Osteoblast (primary cell): ENCODE measurements around the gene GRM5. TPM values are rescaled to one million over a fixed set of nuclear protein-coding genes. Genes with fewer than 3 reads are reported as not detected.
A peak's percentile ranks its signal among the peaks of the same experiment; 100 is the strongest.

Experiments
- DNase-seq: peaks from one replicate; pipeline ENCODE4 v3.0.0; 2011; ENCODE audit warnings: low spot score, mixed read lengths; ENCODE audit not compliant: insufficient read length; ENCODE audit errors: missing footprints
- H2AFZ ChIP-seq: 2 replicates; pipeline ENCODE4 v1.6.0; 2011; ENCODE audit warnings: mild to moderate bottlenecking, low read length
- H3K27ac ChIP-seq: 2 replicates; pipeline ENCODE4 v1.5.1; 2011; ENCODE audit warnings: mild to moderate bottlenecking, low read depth, low read length, moderate library complexity
- H3K27me3 ChIP-seq: 2 replicates; pipeline ENCODE4 v1.6.0; 2012; ENCODE audit warnings: mild to moderate bottlenecking, control low read depth, inconsistent platforms, low read length, moderate library complexity; ENCODE audit not compliant: insufficient read depth
- H3K36me3 ChIP-seq: 2 replicates; pipeline ENCODE4 v1.5.1; 2011; ENCODE audit warnings: mild to moderate bottlenecking, low read length, control low read depth, moderate library complexity; ENCODE audit not compliant: insufficient read depth
- H3K4me1 ChIP-seq: 2 replicates; pipeline ENCODE4 v1.5.1; 2011; ENCODE audit warnings: mild to moderate bottlenecking, low read length, control low read depth, moderate library complexity; ENCODE audit not compliant: insufficient read depth
- H3K4me2 ChIP-seq: 2 replicates; pipeline ENCODE4 v1.6.0; 2011; ENCODE audit warnings: mild to moderate bottlenecking, low read length; ENCODE audit not compliant: insufficient read depth
- H3K4me3 ChIP-seq: fragments of 200-600 bp; sonication (generic); 3 replicates; pipeline ENCODE4 v1.5.1; 2012; ENCODE audit warnings: mild to moderate bottlenecking, low read length, inconsistent platforms; ENCODE audit not compliant: insufficient read depth
- H3K79me2 ChIP-seq: 2 replicates; pipeline ENCODE4 v1.6.0; 2012; ENCODE audit warnings: mild to moderate bottlenecking, low read length, control low read depth, inconsistent platforms; ENCODE audit not compliant: insufficient read depth
- H3K9me3 ChIP-seq: 2 replicates; pipeline ENCODE4 v1.5.1; 2011; ENCODE audit warnings: low read depth, low read length, control low read depth
- H4K20me1 ChIP-seq: 2 replicates; pipeline ENCODE4 v1.6.0; 2012; ENCODE audit warnings: mild to moderate bottlenecking, low read length, control low read depth; ENCODE audit not compliant: insufficient read depth
- total RNA-seq: library from RNA; depleted of rRNA; stranded (reverse); fragments of >200 nt; gene quantifications from 2 replicates; pipeline ENCODE4 v1.2.3, GENCODE V29; 2012
- TF ChIP-seq, protein P1 (sequence below): IDR thresholded peaks from 2 replicates; pipeline ENCODE4 v1.5.1; 2011; ENCODE audit warnings: mild to moderate bottlenecking, low read depth, low read length, moderate library complexity; ENCODE audit errors: extremely low read depth

The GRM5 gene
- total RNA-seq, 1 donor: not detected

DNA sequence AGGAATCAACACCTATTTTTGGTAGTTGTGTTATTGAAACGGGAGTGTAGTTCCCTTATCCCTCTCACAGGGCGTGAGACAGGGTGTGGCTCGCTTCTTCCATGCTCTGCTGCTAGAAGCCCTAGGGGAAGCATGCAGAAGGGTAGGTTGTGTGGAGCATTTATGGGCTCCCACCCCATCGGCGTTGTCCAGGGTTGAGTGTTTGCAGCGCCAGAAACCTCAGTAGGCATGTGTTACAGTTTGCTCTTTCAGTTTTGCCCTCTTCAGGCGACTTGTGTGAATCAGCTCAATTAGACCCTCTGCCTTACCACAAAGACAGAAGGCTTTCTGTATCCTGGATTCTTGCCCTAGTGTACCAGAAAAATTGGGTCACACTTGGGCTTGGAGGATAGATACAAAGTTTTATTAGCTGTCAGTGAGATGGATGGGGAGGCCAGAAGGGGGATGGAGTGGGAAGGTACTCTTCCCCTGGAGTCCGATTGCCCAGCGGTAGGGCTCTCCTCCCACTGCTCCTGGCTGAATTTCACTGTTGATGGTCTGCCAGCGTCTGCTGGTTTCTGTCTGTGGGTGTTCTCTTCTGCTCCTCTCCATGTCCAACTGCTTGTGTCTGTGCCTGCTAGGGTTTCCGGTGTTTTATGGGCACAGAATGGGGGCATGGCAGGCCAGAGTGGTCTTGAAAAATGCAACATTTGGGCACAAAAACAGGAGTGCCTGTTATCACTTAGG, 369.9 kb downstream of the GRM5 start:
- no peaks in the 10 kb centered on the region for H3K9me3 ChIP-seq
- no peak overlapping the region for H3K27ac ChIP-seq
- H3K4me1 ChIP-seq: no peaks in the 10 kb centered on the region
- DNase-seq: no peak
- TF ChIP-seq, protein P1, sequence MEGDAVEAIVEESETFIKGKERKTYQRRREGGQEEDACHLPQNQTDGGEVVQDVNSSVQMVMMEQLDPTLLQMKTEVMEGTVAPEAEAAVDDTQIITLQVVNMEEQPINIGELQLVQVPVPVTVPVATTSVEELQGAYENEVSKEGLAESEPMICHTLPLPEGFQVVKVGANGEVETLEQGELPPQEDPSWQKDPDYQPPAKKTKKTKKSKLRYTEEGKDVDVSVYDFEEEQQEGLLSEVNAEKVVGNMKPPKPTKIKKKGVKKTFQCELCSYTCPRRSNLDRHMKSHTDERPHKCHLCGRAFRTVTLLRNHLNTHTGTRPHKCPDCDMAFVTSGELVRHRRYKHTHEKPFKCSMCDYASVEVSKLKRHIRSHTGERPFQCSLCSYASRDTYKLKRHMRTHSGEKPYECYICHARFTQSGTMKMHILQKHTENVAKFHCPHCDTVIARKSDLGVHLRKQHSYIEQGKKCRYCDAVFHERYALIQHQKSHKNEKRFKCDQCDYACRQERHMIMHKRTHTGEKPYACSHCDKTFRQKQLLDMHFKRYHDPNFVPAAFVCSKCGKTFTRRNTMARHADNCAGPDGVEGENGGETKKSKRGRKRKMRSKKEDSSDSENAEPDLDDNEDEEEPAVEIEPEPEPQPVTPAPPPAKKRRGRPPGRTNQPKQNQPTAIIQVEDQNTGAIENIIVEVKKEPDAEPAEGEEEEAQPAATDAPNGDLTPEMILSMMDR: no peak
- H3K4me3 ChIP-seq: no peak overlapping the region
- no peaks in the 10 kb centered on the region for H3K27me3 ChIP-seq
- H2AFZ ChIP-seq: no peak overlapping the region
- no peaks in the 10 kb centered on the region for H4K20me1 ChIP-seq
- no peaks in the 10 kb centered on the region for H3K36me3 ChIP-seq
- no peaks in the 10 kb centered on the region for H3K79me2 ChIP-seq
- peak overlapping the region; percentile 14 for H3K4me2 ChIP-seq

DNA sequence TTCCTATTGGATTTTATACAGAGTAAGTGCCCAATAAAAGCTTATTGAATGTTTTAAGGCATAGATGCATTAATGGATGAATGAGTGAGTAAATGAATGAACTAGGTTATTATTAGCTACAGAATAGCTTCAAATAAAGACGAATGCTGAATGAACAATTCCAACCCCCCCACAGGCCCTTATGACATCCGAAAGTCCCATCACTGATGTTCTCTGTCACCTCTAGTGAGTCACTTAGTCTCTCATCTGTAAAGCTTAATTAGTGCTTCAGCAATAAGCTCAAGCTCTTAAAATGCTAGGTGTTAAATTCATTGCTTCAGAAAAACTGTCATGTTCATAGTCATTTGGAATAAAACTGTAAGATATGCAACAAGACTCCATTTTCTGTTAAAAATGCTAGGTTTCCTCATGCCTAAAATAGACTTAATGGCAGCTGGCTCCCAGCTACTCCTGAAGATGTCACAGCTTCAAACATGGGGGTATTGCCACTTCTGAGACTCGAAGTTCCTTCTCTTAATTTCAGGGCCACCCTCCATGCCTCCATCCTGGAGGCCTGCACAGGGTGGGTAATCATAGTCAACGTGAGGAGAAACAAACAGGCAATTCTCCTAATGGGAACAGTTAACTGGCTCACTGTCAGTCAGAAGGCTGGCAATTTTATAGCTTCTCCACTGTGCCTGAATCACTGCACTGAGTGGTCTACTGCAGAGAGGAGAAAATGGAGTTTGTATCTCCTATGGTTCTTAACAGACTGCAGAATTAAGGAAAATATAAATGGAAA, 373.3 kb downstream of the GRM5 start:
- Histone ChIP-seq H3K27ac (no peak overlapping the region), H4K20me1 (no peaks in the 10 kb centered on the region), H3K4me1 (no peaks in the 10 kb centered on the region), H3K9me3 (no peaks in the 10 kb centered on the region), H3K27me3 (no peaks in the 10 kb centered on the region), H3K4me2 (no peak overlapping the region), H2AFZ (no peak overlapping the region), H3K4me3 (no peak overlapping the region), H3K36me3 (no peaks in the 10 kb centered on the region), H3K79me2 (no peaks in the 10 kb centered on the region)
- no peak for DNase-seq
- TF ChIP-seq, protein P1: no peak

DNA sequence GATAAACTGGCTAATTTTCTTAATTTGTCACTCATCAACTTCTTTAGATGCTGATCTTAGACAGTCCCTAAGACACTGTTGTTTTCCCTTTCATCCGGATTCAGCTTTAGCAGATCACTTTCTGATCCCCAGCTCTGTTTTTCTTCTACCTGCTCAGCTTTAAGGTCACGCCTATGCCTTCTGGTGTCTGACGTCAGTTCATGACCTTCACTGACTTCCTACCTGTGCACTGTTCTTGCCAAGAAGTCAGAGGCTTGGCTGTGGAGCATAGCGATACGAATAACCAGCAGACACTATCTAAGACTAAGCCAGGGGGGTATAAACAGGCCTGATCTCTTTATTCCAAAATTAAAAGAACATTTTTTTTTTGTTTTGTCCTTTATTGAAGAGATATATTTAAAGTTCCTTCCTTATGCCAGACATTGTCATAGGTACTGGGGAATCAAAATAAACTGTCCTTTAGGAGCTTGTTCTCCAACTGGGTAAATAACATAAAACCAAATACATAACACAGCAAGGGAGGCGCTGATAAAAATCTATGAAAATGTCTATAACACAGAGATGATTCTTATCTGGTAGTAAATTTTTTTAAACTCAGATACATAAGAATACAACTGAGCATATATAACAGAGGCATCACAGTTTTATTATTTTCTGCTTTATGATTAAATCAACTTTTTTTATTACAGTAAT, 376.1 kb downstream of the GRM5 start:
- no peak overlapping the region for H2AFZ ChIP-seq
- no peak overlapping the region for H3K4me2 ChIP-seq
- H4K20me1 ChIP-seq: no peaks in the 10 kb centered on the region
- H3K79me2 ChIP-seq: no peaks in the 10 kb centered on the region
- no peaks in the 10 kb centered on the region for H3K36me3 ChIP-seq
- no peak overlapping the region for H3K27ac ChIP-seq
- H3K4me3 ChIP-seq: no peak overlapping the region
- H3K4me1 ChIP-seq: no peaks in the 10 kb centered on the region
- H3K9me3 ChIP-seq: no peaks in the 10 kb centered on the region
- no peak for DNase-seq
- TF ChIP-seq, protein P1: no peak
- no peaks in the 10 kb centered on the region for H3K27me3 ChIP-seq

DNA sequence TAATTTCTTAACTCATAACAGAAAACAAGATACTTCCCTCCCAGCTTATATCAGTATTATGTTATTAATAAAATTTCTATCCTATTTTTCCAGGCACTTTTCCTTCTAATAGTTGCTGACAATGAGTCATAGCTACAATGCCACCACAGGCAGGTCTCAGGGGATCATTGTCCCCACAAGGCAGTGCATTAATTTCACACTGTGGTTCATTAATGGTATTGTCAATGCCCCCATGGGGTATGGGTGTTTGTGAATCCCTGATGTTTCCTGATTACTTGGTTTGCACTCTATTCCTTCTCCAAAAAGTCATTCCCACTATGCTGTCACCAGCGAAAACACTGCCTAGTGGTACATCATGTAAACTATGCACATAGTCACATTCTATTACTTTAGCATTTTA, 382.8 kb downstream of the GRM5 start:
- Histone ChIP-seq H3K79me2 (no peaks in the 10 kb centered on the region), H3K36me3 (no peaks in the 10 kb centered on the region), H3K9me3 (no peaks in the 10 kb centered on the region), H3K27me3 (no peaks in the 10 kb centered on the region), H2AFZ (no peak overlapping the region), H4K20me1 (no peaks in the 10 kb centered on the region), H3K4me3 (no peak overlapping the region), H3K27ac (no peak overlapping the region), H3K4me2 (no peak overlapping the region), H3K4me1 (no peaks in the 10 kb centered on the region)
- DNase-seq: no peak
- TF ChIP-seq, protein P1: no peak
